ENCODE results near the gene MCOLN2.

GRCh38 chr1:84877592-84877991 lies 119.3 kb downstream of the MCOLN2 start:
- TF ChIP-seq POLR2AphosphoS5 (IDR thresholded peaks at IDR 0.05; ENCODE audit: low read depth, low read length) = no peak
- no peak for TF ChIP-seq SIN3A (IDR thresholded peaks at IDR 0.05; ENCODE audit: low read depth)
- TF ChIP-seq CTCF (IDR thresholded peaks at IDR 0.05 in 2 of 3, conservative IDR thresholded peaks at IDR 0.05 in 1 of 3; ENCODE audit: borderline replicate concordance in 1 of 3, insufficient read depth in 1 of 3, low read depth in 2 of 3, low read length in 2 of 3) = no peak
- TF ChIP-seq EZH2 (IDR thresholded peaks at IDR 0.05) = no peak
- TF ChIP-seq JUND (IDR thresholded peaks at IDR 0.05) = no peak
- TF ChIP-seq CEBPB (IDR thresholded peaks at IDR 0.05; ENCODE audit: low read depth) = no peak
- TF ChIP-seq TCF7L2 (IDR thresholded peaks at IDR 0.05; ENCODE audit: borderline replicate concordance, extremely low read depth, insufficient read depth, insufficient read length) = no peak
- no peak for TF ChIP-seq POLR2A (IDR thresholded peaks at IDR 0.05; ENCODE audit: borderline replicate concordance, extremely low read depth, insufficient read depth, insufficient read length)
- TF ChIP-seq MAX (IDR thresholded peaks at IDR 0.05) = no peak
- TF ChIP-seq YY1 (IDR thresholded peaks at IDR 0.05; ENCODE audit: extremely low read depth, insufficient replicate concordance, low read depth, low read length) = no peak
- no peak for TF ChIP-seq ZNF274 (IDR thresholded peaks at IDR 0.05; ENCODE audit: low read depth, low read length)
